ENCODE data around the gene NASP.

Gene NASP

GRCh38 chr1:45643321-45643720 lies 59.5 kb downstream of the NASP start:
- no peak for DNase-seq (ENCODE audit: low read depth)
- no peak overlapping the region for H3K4me3 ChIP-seq (ENCODE audit: low read depth, low read length)
- TF ChIP-seq CTCF (IDR thresholded peaks at IDR 0.05; ENCODE audit: low read depth, low read length, missing control alignments): no peak
- in situ Hi-C loops (cut with HindIII; ENCODE audit: low sequenced_read_pairs): no loop called here

GRCh38 chr1:45643978-45644377 lies 60.1 kb downstream of the NASP start:
- no peak overlapping the region for H3K4me3 ChIP-seq (ENCODE audit: low read depth, low read length)
- in situ Hi-C loops (cut with HindIII; ENCODE audit: low sequenced_read_pairs): no loop called here
- no peak for DNase-seq (ENCODE audit: low read depth)
- TF ChIP-seq CTCF (IDR thresholded peaks at IDR 0.05; ENCODE audit: low read depth, low read length, missing control alignments): peak; percentile 9

DNA sequence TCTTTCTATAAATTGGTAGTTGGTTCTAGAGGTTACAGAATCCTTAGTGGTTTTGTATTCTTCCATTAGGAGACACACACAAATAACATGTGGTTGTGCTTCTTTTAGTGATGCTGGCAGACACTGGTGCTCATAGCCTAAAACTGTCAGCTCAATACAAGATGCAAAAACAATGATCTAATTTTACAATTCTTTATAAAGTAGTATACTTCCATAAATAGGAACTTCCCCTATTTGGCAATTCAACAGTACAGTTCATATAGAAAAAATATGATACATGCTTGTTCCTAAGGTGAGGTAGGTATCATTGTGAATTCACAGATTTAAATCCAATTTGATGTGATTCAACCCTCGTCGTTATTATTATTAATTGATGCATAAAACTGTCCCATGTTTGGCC lies 60.8 kb downstream of the NASP start:
- H3K4me3 ChIP-seq (ENCODE audit: low read depth, low read length): no peak overlapping the region
- no peak for TF ChIP-seq CTCF (IDR thresholded peaks at IDR 0.05; ENCODE audit: low read depth, low read length, missing control alignments)
- DNase-seq (ENCODE audit: low read depth): no peak
- in situ Hi-C loops (cut with HindIII; ENCODE audit: low sequenced_read_pairs): no loop called here

DNA sequence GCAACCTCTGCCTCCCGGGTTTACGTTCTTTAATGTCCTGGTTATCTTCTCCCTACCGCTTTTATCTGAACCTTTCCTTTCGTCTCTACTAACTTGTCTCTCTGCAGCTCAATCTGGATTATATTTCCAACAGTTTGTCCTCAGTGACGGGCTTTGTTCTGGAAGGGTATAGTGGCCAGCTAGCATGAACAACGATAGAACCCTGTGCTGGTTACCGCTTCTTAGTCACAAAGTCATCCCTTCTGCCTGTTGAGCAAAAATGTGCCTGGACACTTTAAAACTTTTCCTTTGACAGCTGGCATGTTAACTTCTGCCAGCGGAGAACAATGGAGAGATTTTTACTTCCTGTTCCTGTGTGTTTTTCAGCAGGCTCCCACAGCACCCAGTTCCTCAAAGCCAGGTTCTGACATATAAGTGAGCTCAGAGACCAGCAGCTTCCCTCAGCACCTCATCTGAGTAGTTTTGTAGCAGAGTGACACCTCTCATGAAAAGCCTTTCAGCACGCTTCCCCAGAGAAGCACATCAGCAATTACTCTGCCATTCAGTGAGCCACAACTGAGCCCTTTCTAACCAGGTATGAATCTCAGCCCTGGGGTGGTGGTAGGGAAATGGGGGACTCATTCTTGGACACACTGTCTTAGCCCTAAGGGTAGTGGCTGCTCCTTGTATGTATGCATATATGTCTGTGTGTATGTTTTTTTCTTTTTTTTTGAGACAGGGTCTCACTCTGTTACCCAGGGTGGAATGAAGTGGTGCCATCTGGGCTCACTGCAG lies 63.6 kb downstream of the NASP start:
- no peak for TF ChIP-seq CTCF (IDR thresholded peaks at IDR 0.05; ENCODE audit: low read depth, low read length, missing control alignments)
- DNase-seq (ENCODE audit: low read depth): no peak
- no peak overlapping the region for H3K4me3 ChIP-seq (ENCODE audit: low read depth, low read length)
- in situ Hi-C loops (cut with HindIII; ENCODE audit: low sequenced_read_pairs): no loop called here

DNA sequence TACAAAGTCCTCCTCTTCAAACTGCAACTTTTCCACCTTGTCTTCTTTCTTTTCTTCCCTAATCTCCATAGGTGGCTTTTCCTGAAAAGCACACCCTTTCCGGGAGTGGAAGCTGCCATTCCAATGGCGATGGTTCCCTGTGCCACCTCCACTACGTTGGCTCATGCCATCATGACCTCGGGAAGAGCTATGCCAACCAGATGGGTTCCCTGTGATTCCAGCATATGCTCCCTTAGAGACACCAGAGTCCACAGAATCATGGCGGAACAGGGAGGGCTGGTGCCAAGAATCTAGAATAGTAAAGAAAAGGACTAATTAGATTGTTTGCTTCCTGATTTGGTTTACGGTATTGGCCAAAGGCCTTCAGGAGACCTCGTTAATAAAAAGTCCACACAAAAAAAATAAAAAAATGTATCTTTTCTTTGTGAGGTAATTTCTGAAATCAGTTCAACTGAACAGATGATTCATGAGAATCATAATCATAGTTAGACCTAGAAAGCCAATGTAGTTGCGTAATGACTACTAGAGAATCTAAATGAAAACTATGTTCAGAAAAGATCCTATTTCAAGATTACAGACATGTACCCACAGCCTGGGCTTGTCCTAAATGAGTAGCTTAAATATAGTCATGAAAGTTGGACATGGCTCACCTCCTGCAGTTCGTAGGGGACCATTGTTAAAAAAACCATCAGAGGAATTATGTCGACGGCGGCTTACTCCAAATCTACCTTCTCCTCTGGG lies 70.9 kb downstream of the NASP start:
- DNase-seq (ENCODE audit: low read depth): no peak
- no peak for TF ChIP-seq CTCF (IDR thresholded peaks at IDR 0.05; ENCODE audit: low read depth, low read length, missing control alignments)
- in situ Hi-C loops (cut with HindIII; ENCODE audit: low sequenced_read_pairs): no loop called here
- no peak overlapping the region for H3K4me3 ChIP-seq (ENCODE audit: low read depth, low read length)

DNA sequence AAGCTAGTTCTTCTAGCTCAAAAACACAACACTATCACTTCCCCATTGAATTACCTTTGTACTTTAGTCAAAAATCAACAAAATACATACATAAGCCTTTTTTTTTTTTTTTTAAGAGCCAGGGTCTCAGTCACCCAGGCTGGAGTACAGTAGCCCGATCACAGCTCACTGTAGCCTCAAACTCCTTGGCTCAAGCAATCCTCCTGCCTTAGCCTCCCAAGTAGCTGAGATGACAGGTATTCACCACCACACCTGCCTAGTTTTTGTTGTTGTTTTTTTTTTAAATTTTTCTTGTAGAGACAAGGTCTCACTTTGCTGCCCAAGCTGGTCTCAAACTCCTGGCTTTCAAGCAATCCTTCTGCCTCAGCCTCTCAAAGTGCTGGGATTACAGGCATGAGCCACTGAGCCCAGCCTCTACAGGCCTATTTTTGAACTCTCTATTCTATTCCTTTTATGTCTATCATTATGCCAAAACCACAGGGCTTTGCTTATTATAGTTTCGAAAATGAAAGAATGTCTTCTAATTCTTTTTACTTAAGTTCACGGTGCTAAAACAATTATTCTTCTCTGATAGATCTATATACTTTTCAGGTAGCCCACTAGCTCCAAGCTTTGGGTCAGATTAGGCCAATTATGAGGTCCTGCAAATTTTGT lies 72.9 kb downstream of the NASP start:
- in situ Hi-C loops (cut with HindIII; ENCODE audit: low sequenced_read_pairs): no loop called here
- TF ChIP-seq CTCF (IDR thresholded peaks at IDR 0.05; ENCODE audit: low read depth, low read length, missing control alignments): no peak
- no peak for DNase-seq (ENCODE audit: low read depth)
- no peak overlapping the region for H3K4me3 ChIP-seq (ENCODE audit: low read depth, low read length)

All from astrocyte of the cerebellum (primary cell).